Chondrocyte (in vitro differentiated cells): ENCODE results near the gene FHIT. TPM values are rescaled to one million over a fixed set of nuclear protein-coding genes. Genes with fewer than 3 reads are reported as not detected.

Experiments
- DNase-seq: peaks from one replicate; pipeline ENCODE4 v3.0.0; 2021; ENCODE audit warnings: mixed read lengths, low spot score
- H3K27ac Mint-ChIP-seq: one replicate; pipeline ENCODE4 v1.8.0; 2021; ENCODE audit warnings: mild to moderate bottlenecking, moderate library complexity, mixed read lengths; ENCODE audit not compliant: unreplicated experiment
- H3K27me3 Mint-ChIP-seq: 2 replicates; pipeline ENCODE4 v1.8.0; 2021; ENCODE audit warnings: low read depth, mixed read lengths
- H3K36me3 Mint-ChIP-seq: 2 replicates; pipeline ENCODE4 v1.8.0; 2021; ENCODE audit warnings: low read depth, mixed read lengths
- H3K4me1 Mint-ChIP-seq: 2 replicates; pipeline ENCODE4 v1.8.0; 2021; ENCODE audit warnings: low read depth, mild to moderate bottlenecking, mixed read lengths
- H3K4me3 Mint-ChIP-seq: one replicate; pipeline ENCODE4 v1.8.0; 2021; ENCODE audit warnings: mild to moderate bottlenecking, moderate library complexity, mixed read lengths; ENCODE audit not compliant: unreplicated experiment
- H3K9me3 Mint-ChIP-seq: 2 replicates; pipeline ENCODE4 v1.8.0; 2021; ENCODE audit warnings: low read depth, mixed read lengths
- CTCF ChIP-seq: fragments of 200-600 bp; sonication (generic); IDR thresholded peaks from 2 replicates; pipeline ENCODE4 v1.5.0; 2021; ENCODE audit warnings: antibody characterized with exemption, mild to moderate bottlenecking, moderate library complexity
- total RNA-seq: library from RNA; stranded (reverse); gene quantifications from 3 replicates; pipeline ENCODE4 v1.2.1, GENCODE V29; 2021

The FHIT gene
- total RNA-seq, 1 donor from 2014 or later, result 3.8 TPM

- H3K4me1 Mint-ChIP-seq, result peaks cover 5% of the 10 kb centered on the region
- no peak overlapping the region for H3K27ac Mint-ChIP-seq
- no peak for DNase-seq
- no peaks in the 10 kb centered on the region for H3K9me3 Mint-ChIP-seq
- no peak for TF ChIP-seq CTCF
- no peaks in the 10 kb centered on the region for H3K36me3 Mint-ChIP-seq
- H3K4me3 Mint-ChIP-seq, result no peak overlapping the region
- H3K27me3 Mint-ChIP-seq, result no peaks in the 10 kb centered on the region
Observed at GRCh38 chr3:60000311-60001105, 1250.7 kb downstream of the FHIT start.

GRCh38 chr3:59998058-59998457 is 1253.2 kb downstream of the FHIT start:
- no peak for DNase-seq
- H3K4me3 Mint-ChIP-seq, result no peak overlapping the region
- no peak overlapping the region for H3K27ac Mint-ChIP-seq
- H3K36me3 Mint-ChIP-seq, result no peaks in the 10 kb centered on the region
- no peak for TF ChIP-seq CTCF
- no peaks in the 10 kb centered on the region for H3K27me3 Mint-ChIP-seq
- H3K9me3 Mint-ChIP-seq, result no peaks in the 10 kb centered on the region
- H3K4me1 Mint-ChIP-seq, result peaks cover 5% of the 10 kb centered on the region

- H3K4me3 Mint-ChIP-seq, result no peak overlapping the region
- no peak for DNase-seq
- no peaks in the 10 kb centered on the region for H3K27me3 Mint-ChIP-seq
- H3K4me1 Mint-ChIP-seq, result peaks cover 5% of the 10 kb centered on the region
- TF ChIP-seq CTCF, result no peak
- no peaks in the 10 kb centered on the region for H3K9me3 Mint-ChIP-seq
- H3K36me3 Mint-ChIP-seq, result no peaks in the 10 kb centered on the region
- no peak overlapping the region for H3K27ac Mint-ChIP-seq
Observed at GRCh38 chr3:59997583-59997982, 1253.7 kb downstream of the FHIT start.

- no peaks in the 10 kb centered on the region for H3K36me3 Mint-ChIP-seq
- TF ChIP-seq CTCF, result peak; percentile 39
- no peak overlapping the region for H3K27ac Mint-ChIP-seq
- DNase-seq, result no peak
- no peaks in the 10 kb centered on the region for H3K27me3 Mint-ChIP-seq
- no peaks in the 10 kb centered on the region for H3K9me3 Mint-ChIP-seq
- no peak overlapping the region for H3K4me3 Mint-ChIP-seq
- peaks cover 5% of the 10 kb centered on the region for H3K4me1 Mint-ChIP-seq
Observed at GRCh38 chr3:59996056-59996455, 1255.2 kb downstream of the FHIT start.

GRCh38 chr3:59995563-59995962 is 1255.7 kb downstream of the FHIT start:
- no peak for DNase-seq
- H3K4me1 Mint-ChIP-seq, result peaks cover 5% of the 10 kb centered on the region
- H3K9me3 Mint-ChIP-seq, result no peaks in the 10 kb centered on the region
- H3K36me3 Mint-ChIP-seq, result no peaks in the 10 kb centered on the region
- H3K4me3 Mint-ChIP-seq, result no peak overlapping the region
- H3K27me3 Mint-ChIP-seq, result no peaks in the 10 kb centered on the region
- no peak for TF ChIP-seq CTCF
- no peak overlapping the region for H3K27ac Mint-ChIP-seq
